ENCODE measurements around the gene HSFY1.
"Not testable (repeated sequence)": the region's sequence is repeated elsewhere in the genome, so short reads cannot be mapped to it uniquely, and the experiment has no call there.

Gene HSFY1, protein sequence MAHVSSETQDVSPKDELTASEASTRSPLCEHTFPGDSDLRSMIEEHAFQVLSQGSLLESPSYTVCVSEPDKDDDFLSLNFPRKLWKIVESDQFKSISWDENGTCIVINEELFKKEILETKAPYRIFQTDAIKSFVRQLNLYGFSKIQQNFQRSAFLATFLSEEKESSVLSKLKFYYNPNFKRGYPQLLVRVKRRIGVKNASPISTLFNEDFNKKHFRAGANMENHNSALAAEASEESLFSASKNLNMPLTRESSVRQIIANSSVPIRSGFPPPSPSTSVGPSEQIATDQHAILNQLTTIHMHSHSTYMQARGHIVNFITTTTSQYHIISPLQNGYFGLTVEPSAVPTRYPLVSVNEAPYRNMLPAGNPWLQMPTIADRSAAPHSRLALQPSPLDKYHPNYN

DNA sequence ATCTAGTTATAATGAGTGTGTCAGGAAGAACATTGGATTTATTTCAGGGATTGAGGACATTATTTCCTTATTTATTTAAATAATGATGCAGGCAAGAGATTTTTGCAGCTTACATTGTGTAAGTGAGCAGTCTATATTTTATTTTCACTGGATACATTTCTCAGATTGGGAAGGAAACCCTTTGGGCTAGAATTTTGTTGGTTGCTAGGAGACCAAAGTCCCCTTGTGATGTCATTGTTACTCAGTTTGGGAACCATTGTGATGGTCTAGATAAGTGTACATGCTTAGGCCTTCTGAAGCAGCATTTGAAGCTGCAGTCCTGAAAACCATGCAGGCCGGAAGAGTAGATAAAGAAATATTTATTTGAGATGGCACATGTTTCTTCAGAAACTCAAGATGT lies at the start of gene HSFY1:
Gene HSFY1, plus strand, starts transcription at position 301 of the 400 bp plus-strand sequence. Its CDS starts 68 bp downstream, at position 369.
- peak; percentile 18 for FAIRE-seq

DNA sequence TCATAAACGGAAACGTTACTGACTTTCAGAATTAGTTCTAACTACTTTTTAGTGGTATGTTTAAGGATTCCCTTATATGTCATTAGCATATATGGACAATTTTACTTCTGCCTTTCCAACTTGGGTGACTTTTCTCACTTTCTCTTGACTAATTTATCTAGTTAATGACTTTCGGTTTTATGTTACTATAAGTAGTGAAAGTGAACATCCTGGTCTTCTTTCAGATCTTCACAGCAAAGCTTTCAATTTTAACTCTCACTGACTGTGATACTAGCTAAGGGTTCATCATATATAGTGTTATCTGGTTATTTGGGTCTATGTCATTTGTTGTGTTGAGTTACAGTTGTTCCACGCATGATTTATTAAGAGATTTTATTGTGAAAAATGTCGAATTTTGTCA lies 42.3 kb upstream of the HSFY1 start:
- peak; percentile 67 for FAIRE-seq
- not testable (repeated sequence) for DNase-seq (ENCODE audit: extremely low spot score, insufficient read length, low read depth)

More for the DNA sequence above, at the start of gene HSFY1:
- not testable (repeated sequence) for DNase-seq (ENCODE audit: extremely low spot score, insufficient read length, low read depth)

DNA sequence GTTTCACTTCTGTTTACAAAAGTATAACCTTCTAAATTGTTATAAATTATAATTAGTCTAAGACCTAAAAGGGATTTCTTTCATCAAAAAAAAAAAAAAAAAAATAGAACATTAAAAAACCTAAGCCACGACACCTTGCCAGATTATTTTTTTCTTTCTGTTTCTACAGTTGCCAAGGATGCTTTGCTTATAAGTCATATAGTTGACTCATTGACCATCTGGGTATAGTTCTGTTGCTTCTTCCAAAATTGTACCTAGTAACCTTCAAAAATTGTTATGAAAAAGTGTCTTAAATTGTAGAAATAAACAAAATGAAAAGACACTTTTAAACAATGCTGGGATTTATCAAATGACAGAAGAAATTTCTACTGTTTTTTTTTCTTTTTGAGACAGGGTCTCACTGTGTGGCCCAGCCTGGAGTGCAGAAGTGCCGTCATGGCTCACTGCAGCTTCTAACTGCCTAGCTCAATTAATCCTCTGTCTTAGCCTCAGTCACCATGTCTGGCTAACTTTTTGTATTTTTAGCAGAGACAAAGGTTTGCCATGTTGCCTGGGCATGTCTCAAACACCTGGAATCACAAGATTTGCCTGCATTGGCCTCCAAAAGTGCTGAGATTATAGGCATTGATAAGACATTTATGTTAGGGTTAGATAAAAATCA lies 15.4 kb upstream of the HSFY1 start:
- not testable (repeated sequence) for DNase-seq (ENCODE audit: extremely low spot score, insufficient read length, low read depth); FAIRE-seq

DNA sequence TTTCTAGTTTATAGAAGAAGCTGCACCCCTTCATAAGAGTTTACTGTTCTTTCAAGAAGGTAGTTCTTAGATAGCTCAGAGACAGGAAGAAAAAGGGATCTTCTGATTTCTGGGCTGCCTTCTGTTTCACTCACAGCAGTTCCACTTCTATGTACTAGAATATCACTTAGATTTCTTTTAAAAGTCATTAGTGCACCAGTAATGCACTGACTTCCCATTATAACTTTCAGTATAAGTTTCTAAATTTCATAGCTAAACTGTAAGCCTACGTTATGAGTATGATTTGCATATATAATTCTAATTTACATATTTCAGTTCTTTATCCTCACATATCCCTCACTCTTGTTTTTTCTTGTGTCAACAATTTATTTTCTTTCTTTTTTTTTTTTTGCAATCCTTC lies 7.6 kb upstream of the HSFY1 start:
- DNase-seq (ENCODE audit: extremely low spot score, insufficient read length, low read depth); FAIRE-seq: not testable (repeated sequence)

DNA sequence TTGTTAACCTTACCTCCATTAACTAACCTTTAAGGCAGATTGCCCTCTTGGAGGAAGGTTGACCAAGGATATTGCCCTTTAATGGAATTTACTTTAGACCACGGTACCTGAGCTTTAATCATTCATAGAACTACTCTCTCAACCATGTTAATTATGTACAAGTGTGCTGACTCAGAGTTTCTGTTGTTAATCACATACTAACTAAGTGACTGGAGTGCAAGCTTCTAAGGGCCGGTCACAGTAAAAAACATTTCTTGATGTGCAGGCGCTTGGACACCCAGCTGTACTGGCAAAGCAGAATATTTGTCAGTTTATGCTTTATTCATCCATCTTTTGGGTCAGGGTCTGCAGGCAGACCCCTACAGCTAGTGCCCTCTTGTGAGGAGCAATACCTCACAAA lies 6.6 kb downstream of the HSFY1 start:
- FAIRE-seq; DNase-seq (ENCODE audit: extremely low spot score, insufficient read length, low read depth): not testable (repeated sequence)

DNA sequence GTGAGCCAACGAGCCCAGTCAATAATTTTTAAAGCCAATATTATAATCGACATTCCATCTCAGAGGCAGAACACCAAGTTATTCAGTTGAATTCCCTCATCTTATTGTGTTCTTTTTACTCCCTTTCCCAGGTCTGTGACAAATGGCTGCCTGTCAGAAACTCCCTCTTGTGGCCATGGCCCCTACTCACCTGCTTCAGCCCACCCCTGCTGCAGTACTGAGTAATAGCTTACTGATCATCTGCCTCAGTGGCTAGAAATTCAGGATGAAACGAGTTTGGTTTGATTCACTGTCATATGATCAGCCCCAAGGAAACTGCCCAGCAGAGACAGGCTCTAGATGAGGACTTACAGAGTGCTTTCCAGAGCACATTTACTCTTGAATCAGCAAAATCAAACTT lies 19.4 kb downstream of the HSFY1 start:
- not testable (repeated sequence) for DNase-seq (ENCODE audit: extremely low spot score, insufficient read length, low read depth); FAIRE-seq
